HG02970 (cell line): ENCODE results near the gene ADAMTS1.

ENCODE experiments used
- ATAC-seq: cut with Tn5 transposase; IDR thresholded peaks from one replicate; pipeline ENCODE4 v1.9.1; 2021; ENCODE audit warnings: mild to moderate bottlenecking, moderate library complexity, moderate number of reproducible peaks; ENCODE audit not compliant: unreplicated experiment, low FRiP score

Gene ADAMTS1

DNA sequence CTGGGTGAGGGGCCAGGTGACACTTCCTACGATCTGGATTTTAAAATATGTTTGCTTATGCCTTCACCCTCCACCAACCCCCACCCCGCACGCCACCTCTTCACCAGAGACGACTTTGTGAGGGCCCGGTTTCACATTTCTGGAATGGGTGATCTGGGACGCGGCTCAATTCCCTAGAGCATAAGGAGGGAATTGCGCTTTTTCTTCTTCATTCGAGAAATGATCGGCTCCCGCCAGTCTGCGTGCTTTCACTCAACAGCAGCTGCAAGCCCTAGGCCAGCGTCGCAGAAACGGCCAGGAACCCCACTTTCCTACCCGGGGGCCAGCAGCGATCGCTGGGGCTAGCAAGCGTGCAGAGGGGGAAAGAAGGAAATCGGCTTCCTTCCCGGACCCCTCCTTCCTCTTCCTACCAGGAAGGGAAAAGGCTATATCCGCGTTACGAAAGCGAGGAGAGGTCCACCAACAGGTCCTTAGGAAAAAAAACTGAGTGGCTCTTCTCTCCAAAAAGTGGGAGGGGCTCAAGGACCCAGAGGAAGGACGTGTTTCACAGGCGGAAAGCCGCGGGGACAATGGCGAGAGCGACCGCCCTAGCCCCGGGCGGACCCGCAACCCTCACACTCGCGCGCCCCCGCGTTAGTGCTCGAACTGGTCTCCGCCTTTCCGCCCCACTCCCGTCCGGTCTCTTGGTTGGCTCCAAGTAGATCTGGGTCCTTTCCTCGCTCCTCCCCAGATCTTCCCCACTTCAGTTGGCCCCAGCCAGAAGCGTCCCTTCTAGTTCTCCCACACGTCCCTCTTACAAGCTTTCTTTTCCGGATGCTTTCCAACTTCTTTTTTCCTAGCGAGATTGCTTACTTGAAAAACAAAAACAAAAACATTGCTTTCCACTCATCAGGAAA is 1.1 kb upstream of the ADAMTS1 start:
- ATAC-seq, result no peak

DNA sequence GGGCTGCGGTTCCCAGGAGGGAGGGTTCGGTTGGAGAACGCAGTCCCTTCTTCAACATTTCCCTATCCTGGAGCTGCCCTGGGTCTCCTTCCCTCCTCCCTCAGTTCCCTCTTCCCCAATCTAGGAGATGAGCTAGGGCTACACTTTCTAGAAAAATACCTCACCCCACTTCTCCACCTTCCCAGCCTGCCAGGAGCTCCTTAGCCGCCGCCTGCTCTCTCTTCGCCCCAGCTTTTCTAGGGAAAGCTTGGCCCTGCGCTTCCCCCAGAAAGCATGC is 488 bp upstream of the ADAMTS1 start:
- no peak for ATAC-seq

- no peak for ATAC-seq
Measured at GRCh38 chr21:26844258-26845065, 747 bp downstream of the ADAMTS1 start.

GRCh38 chr21:26843933-26844257 is 1.3 kb downstream of the ADAMTS1 start:
- ATAC-seq, result no peak

GRCh38 chr21:26842974-26843932 is 2.0 kb downstream of the ADAMTS1 start:
- ATAC-seq, result no peak

- ATAC-seq, result no peak
Measured at GRCh38 chr21:26842300-26842699, 2.9 kb downstream of the ADAMTS1 start.

DNA sequence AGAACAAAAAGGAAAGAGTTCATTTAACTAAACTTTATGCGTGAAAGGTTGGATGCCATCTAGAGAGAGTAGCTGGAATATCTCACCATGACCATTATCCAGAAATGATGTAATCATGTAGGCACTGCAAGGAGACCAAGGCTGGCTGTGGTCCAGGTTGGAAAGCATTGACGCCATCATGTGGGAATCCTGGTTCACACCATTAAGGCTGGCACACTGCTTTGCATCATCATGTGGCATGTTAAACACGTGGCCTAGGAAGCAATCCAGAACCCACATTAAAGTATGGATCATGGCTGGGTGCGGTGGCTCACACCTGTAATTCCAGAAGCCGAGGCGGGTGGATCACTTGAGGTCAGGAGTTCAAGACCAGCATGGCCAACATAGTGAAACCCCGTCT is 4.3 kb downstream of the ADAMTS1 start:
- ATAC-seq, result no peak

DNA sequence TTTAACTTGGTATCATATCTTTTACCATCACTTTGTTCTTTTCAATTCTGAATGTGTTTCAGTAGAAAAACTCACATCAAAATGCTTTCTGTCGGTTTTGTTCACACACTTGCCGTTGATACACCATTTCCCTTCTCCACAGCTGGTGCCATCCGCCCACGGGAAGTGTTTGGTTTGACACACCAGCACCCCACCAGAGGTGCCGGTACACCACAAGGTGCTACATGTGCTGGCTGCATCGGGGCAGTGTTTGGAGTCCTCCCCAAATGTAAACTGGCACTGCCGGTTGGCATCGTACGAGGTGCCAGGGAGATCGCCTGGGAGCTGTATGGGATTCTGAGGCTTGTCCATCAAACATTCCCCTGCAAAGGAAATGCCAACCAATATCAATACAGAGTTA is 5.0 kb downstream of the ADAMTS1 start:
- no peak for ATAC-seq

DNA sequence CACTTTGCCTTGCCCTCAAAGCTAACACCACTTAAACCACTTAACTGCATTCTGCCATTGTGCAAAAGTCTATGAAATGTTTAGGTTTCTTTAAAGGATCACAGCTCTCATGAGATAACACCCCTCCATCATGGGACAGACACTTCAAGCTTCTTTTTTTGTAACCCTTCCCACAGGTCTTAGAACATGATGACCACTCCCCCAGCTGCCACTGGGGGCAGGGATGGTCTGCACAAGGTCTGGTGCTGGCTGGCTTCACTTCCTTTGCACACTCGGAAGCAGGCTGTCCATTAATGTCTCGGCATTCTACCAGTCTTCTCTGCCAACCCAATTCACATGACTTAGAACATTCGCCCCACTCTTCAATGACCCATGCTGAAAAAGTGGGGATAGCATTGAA is 7.7 kb downstream of the ADAMTS1 start:
- ATAC-seq, result no peak

GRCh38 chr21:26836528-26836927 is 8.7 kb downstream of the ADAMTS1 start:
- ATAC-seq, result no peak

- ATAC-seq, result no peak
Measured at GRCh38 chr21:26835714-26836265, 9.4 kb downstream of the ADAMTS1 start.

DNA sequence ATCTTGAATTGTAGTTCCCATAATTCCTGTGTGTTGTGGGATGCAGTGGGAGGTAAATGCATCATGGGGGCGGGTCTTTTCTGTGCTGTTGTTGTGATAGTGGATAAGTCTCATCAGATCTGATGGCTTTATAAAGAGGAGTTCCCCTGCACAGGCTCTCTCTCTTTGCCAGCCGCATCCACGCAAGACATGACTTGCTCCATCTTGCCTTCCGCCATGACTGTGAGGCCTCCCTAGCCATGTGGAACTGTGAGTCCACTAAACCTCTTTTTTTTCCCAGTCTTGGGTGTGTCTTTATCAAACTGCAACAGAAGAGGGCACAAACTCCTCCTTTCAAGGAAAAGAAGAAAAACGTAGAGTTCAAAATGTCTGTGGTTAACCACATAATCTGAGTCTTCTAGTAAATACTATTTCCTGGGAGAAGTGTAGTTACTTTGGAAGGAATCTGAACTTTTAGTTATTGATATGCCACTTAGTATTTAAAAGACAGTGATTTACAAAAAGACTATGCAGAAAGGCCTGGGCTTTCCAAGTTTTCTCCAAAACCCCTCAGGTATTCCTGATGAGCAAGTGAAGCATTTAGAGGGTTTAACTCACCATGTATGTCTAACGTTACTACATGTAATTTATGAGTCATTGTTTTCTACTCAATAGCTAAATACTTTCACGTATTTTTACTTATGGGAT is 10.0 kb downstream of the ADAMTS1 start:
- no peak for ATAC-seq

DNA sequence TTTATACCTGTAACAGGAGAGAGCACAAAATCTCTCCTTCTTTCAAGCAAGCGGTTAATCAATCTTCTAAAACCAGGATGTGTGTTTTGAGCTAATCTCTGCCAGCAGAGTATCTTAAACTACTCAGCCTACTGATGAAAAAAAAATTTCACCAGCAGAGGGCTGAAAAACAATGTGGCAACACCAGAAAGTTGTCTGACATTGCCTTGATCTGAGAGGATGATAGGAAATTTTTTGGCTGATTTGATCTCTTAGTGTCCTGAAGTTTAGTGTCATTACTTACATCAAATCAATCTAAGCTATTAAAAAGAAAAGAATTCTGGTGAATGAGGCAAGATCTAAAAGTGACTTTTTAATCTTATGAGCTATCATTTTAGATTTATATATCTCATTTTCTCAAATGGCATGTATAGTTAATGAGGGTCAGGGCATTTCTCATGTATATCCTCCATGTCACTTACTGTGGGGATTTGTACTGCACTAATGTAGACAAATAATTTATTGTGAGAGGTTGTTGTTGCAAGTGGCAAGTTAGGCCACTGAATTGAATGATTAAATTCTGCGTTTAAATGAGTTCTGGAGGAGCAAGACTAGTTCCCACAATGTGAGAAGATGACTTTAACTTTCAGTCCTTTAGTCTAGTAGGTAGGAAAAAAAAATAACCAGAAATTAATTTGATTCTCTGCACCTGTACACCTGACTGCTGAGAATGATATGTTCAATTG is 10.9 kb downstream of the ADAMTS1 start:
- no peak for ATAC-seq

GRCh38 chr21:26833460-26833939 is 11.7 kb downstream of the ADAMTS1 start:
- no peak for ATAC-seq

DNA sequence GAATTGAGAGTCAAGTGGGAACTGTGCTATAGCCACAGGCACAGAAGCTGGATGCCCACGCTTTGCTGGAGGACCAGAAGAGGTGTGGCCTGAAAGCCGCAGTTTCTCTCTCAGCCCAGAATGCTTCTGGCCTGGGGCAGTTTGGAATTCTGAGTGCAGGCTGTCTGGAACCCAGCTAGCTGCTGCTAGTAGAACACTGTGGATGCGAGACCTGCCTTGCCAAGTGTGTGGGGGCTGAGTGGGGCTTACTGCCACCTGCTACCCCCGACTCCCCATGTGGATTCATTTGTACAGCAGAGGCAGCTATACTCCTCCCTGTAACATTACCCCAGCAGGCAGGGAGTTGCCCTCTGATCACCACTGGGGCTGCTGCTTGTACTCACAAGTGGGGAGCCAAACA is 12.2 kb downstream of the ADAMTS1 start:
- no peak for ATAC-seq

DNA sequence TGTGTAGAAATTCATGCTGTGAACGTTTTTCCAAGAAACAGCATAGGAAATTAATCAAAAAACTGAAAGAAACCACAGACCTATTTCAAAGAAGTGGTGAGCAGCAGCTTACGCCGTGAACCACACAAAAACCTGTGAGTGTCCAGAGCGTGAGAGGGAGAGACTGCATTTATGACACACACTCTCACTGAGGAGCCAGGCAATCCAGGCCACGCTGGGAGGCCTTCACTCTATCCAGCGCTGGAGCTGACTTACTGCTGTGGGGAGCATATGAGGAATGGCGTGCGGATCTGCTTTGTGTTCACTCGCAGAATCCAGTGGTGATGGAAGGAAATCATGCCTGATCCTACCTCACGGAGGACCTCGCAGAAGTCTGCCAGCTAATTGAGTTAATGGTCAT is 12.7 kb downstream of the ADAMTS1 start:
- ATAC-seq, result no peak

DNA sequence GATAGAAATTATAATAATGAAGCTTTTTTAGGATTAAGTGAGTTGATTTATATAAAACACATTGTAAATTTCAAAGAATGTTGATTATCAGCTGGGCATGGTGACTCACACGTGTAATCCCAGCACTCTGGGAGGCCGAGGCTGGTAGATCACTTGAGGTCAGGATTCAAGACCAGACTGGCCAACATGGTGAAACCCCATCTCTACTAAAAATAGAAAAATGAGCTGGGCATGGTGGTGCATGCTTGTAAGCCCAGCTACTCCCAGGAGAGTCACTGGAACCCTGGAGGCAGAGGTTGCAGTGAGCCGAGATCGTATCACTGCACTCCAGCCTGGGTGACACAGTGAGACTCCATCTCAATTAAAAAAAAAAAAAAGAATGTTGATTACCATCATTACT is 18.4 kb downstream of the ADAMTS1 start:
- ATAC-seq, result no peak

DNA sequence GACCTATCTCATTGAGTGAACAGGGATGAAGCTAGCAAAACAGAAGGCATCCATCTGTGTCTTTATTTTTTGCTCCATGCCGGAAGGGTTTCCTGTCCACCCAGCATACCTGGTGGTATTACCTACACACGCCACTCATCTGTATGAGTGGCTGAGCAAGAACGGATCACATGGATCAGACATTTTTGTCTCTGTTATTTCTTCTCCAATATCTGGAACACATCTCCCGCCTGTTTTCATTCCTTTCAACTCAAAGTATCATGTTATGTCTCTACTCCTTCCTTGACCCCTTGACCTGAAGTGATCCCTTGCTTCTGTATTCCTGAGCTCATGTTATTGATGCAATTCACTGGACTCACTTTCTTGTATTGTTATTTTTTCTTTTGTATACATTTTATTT is 24.7 kb downstream of the ADAMTS1 start:
- ATAC-seq, result no peak

DNA sequence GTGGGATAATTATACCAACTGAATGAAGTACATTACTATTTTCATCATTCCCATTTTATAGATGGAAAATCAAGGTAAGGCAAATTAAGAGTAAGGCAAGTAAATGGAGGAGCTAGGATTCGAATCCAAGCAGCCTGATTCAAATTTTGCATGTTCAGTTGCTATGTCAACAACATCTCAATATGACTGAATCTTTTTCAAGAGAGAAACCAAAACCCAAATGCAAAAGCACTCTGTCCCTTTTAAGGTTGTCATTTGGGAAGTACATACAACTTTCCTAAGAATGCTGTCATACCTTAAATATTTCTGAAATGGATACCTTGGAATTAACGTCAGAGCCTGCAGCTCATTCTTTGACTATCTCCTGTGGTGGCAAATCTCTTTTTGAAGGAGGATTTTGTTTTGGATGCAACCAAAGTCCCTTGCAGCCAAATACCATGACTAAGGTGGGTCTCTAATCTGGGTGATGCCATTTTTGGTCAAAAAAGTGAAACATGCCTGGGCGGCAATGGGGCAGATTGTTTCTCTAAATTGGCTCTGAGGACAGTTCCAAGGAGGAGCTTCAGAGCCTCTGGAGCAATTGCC is 25.4 kb downstream of the ADAMTS1 start:
- ATAC-seq, result no peak
